ENCODE results near the gene KRT73.

DNA sequence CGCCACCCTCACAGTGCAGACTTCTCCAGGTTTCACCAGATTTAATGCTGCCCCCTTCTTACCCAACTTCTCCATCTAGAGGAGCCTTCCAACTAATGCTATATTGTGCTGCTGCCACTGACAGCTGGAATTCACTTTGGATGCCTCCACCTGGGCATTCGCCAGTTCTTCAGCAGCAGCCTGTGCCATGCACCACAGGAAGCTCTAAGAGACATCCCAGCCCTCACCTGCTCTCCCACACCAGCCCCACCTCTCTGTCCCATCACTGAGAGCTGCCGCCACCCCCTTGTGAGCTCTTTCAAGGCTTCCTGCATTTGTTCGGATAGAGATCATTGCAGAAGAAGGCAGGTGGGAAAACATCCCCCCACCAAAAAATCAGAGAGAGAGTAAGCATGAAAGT, 38.3 kb upstream of the KRT73 start:
- TF ChIP-seq, protein P1, sequence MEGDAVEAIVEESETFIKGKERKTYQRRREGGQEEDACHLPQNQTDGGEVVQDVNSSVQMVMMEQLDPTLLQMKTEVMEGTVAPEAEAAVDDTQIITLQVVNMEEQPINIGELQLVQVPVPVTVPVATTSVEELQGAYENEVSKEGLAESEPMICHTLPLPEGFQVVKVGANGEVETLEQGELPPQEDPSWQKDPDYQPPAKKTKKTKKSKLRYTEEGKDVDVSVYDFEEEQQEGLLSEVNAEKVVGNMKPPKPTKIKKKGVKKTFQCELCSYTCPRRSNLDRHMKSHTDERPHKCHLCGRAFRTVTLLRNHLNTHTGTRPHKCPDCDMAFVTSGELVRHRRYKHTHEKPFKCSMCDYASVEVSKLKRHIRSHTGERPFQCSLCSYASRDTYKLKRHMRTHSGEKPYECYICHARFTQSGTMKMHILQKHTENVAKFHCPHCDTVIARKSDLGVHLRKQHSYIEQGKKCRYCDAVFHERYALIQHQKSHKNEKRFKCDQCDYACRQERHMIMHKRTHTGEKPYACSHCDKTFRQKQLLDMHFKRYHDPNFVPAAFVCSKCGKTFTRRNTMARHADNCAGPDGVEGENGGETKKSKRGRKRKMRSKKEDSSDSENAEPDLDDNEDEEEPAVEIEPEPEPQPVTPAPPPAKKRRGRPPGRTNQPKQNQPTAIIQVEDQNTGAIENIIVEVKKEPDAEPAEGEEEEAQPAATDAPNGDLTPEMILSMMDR (IDR thresholded peaks at IDR 0.05; ENCODE audit: low read depth, low read length, missing input control): no peak
- no peak for TF ChIP-seq TAF1 (conservative IDR thresholded peaks at IDR 0.05)
